ENCODE data around the gene ATG13.
A peak's percentile ranks its signal among the peaks of the same experiment; 100 is the strongest.

Gene ATG13

GRCh38 chr11:46609386-46609785 lies 8.0 kb upstream of the ATG13 start:
- no peak for DNase-seq

DNA sequence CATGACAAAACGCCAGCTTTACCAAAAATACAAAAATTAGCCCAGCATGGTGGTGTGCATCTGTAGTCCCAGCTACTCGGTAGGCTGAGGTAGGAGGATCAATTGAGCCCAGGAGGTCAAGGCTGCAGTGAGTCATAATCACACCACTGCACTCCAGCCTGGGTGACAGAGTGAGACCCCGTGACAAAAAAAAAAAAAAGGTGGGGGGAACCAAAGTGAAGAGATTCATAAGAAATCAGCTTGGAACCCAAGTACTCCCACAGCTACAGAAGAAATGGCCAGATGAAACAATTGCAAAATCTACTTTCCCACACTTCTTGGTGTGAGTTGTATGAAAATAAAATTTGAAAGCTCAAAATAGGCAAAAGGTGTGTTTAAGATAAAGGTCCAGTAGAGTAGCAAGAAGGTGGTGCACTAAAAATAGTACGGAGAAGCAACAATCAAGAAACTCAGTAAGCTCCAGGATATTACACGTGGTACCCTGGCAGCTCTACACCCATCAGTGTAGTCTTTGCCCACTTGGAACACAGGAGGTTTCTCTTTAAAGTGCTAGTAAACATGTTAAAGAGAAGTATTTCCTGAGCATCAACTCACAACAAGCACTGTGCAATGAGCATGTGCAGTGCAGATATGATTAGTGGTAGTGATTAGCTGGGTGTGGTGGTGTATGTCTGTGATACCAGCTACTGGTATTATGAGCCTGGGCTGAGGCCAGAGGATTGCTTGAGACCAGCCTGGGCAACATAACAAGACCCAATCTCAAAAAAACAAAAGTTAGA lies 5.6 kb upstream of the ATG13 start:
- DNase-seq, result no peak

- DNase-seq, result no peak
These were observed 5.0 kb upstream of the ATG13 start for GRCh38 chr11:46612326-46612725.

DNA sequence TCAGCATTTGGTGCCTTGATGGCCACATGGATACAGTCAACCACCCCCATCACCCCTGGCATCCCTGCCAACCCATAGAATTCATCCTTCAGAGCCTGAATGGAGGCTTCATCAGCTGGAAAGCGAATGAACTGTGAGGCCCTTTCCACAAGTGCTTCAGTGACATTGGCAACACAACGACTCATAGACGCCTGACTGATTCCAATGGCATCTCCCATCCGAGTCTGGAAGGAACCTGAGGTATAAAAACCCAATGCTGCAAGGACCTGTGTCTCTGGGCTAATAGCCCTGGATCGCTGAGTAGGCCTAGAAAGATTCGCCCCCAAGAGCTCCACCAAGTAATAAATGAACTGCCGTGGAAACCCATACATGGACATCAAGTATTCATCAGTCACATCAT lies 1.6 kb upstream of the ATG13 start:
- DNase-seq, result peak; percentile 66

- DNase-seq, result no peak
These were observed 711 bp upstream of the ATG13 start for GRCh38 chr11:46616551-46617133.

DNA sequence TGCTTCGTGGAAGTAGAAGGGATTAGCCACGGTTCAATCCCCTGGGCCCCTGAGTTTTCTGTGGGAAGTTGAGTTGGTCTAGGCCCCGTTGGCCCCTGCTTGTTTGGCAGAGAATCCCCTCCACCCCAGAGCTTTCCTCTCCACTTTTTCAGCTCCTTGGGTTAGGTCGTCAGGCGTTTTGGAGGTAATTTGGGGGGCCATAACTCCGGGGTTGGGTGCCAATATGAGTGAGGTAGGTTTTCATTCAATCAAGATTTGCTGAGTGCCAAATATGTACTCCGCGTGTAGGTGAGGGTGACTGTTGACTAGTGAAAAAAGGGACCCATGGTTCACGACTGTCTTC lies 590 bp downstream of the ATG13 start:
- DNase-seq, result no peak

DNA sequence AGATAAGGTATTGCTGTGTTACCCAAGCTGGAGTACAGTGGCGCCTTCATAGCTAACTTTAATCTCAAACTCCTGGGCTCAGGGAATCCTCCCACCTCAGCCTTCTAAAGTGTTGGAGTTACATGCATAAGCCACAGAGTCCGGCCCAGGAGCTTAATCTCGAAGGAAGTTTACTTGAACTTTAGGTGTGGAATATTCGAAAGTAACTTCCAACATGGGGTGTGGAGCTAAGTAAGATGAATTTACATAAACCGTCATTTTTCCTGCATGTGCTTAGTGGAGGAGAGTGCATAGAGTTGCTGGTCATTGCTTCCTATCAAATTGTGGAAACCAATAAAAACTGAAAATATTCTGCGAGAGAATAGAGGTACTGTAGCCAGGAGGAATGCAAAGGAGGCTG lies 1.5 kb downstream of the ATG13 start:
- no peak for DNase-seq

- DNase-seq, result no peak
These were observed 8.1 kb downstream of the ATG13 start for GRCh38 chr11:46625406-46625805.

GRCh38 chr11:46628961-46629360 lies 11.6 kb downstream of the ATG13 start:
- no peak for DNase-seq

- no peak for DNase-seq
These were observed 12.9 kb downstream of the ATG13 start for GRCh38 chr11:46630237-46630636.

DNA sequence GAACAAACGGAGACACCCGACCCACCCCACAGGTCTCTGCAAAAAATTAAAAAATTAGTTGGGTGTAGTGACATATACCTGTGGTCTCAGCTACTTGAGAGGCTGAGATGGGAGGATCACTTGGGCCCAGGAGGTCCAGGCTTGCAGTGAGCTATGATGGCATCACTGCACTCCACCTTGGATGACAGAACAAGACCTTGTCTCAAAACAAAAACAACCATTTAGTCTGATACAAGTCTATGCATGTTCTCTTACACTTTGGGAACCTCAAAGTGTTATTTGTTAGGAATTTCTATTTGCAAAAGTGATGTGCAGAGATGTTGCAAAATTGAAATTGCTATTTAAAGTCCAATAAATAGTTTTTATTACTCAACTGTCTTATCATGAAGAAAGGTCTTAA lies 14.3 kb downstream of the ATG13 start:
- no peak for DNase-seq

DNA sequence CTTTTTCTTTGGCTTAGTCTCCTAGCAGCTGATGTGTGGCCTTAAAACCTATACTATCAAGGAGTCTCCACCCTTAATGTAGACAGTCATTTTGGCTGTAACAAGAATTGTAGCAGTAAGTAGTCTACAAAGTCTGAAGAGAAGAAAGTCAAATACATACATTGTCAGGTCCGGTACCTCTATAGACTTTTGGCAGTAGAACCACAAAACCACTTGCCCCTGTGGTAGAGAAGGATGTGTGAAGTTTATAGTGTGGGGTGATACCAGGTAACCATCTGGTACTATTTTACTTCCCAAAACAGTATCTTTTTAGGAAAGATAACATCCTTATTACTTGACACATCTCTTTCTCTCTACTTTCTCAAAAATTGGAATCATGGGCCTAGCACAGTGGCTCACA lies 15.1 kb downstream of the ATG13 start:
- DNase-seq, result no peak

- no peak for DNase-seq
These were observed 16.2 kb downstream of the ATG13 start for GRCh38 chr11:46633291-46634217.

DNA sequence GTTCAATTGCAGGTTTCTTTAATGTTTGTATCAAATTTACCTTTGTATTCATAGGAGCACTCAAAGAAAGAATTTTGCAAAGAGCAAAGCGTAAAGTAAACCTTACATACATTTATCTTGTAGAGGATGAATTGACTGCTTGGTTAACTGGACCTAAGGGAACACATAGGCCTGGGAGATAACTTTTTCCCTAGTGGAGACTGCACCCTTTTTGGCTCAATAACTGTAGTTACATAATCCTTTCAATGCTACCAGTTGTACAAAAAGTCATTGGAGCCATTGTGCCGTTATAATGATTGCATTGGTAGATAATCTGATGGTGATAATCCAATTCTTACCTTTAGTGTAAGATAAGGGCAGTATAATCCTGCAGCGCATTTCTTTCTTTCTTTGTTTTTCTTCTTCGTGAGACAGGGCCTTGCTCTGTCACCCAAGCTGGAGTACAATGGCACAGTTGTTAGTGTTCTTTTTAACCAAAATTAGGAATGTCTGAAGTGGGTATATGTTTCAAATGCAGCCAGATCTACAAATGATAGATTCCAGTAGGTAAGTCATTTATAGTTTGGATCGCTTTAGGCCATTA lies 18.3 kb downstream of the ATG13 start:
- no peak for DNase-seq

- DNase-seq, result no peak
These were observed 20.2 kb downstream of the ATG13 start for GRCh38 chr11:46637546-46637945.

GRCh38 chr11:46639197-46639839 lies 22.0 kb downstream of the ATG13 start:
- no peak for DNase-seq

GRCh38 chr11:46640036-46640788 lies 22.9 kb downstream of the ATG13 start:
- DNase-seq, result no peak

DNA sequence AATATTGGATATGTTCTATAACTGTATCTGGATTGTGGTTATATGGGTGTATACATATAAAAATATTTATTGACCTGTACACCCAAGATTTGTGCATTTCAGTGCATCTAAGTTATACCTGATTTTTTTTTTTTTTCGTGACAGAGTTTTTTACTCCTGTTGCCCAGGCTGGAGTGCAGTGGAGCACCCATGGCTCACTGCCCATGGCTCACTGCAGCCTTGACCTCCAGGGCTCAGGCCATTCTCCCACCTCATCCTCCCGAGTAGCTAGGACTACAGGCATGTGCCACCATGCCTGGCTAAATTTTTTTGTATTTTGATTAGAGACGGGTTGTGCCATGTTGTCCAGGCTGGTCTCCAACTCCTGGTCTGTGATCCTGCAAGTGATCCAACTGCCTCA lies 24.3 kb downstream of the ATG13 start:
- no peak for DNase-seq

DNA sequence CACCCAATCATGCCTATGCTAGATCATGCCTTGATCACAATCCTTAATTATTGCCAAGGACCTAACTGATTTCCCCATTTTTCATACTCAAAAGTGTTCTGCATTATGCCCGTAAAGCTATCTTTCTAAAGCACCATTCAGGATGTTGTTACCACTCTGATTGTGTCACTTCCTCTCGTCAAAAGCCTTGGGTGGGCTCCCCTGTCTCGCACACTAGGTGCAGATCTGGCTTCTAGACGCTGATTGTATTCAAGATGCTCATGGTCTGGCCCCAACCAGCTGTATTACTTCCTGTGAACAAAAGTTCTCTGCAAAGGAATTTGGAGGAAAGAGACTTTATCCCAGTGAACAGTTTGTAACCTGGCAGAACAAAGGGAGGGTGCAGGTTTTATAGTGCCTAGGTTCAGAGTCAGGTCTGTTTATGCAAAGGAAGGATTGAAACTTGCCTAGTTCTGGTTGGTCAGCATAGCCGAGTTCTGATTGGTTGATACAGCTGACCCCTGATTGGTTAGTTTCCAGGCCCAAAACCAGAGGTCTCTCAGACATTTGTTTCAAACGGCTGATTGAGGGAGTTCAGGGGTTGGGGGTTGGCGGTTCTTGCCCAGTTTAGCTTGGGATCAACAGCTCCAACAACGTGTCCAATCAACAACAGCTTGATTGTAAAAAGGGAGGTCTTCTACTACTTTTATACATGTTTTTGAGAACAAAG lies 25.4 kb downstream of the ATG13 start:
- DNase-seq, result no peak

DNA sequence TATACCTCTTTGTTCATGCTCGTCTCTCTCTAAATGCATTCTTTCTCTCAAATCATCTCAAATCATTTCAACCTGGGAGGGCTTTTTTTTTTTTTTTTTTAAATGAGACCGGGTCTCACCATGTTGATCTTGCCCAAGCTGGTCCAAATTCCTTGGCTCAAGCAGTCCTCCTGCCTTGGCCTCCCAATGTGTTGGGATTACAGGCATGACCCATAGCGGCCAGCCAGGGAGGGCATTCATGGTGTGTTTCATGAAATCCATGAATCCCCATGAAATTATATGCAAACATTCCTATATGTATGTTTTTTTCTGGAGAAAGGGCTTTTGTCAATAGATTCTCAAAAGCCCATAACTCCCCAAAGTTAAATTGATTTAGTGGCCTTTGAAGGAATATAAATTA lies 26.2 kb downstream of the ATG13 start:
- DNase-seq, result no peak

- no peak for DNase-seq
These were observed 26.6 kb downstream of the ATG13 start for GRCh38 chr11:46643986-46644385.
